HG03469 (cell line): Measurements from ENCODE around the gene COL6A2.
"Not testable (repeated sequence)": the region's sequence is repeated elsewhere in the genome, so short reads cannot be mapped to it uniquely, and the experiment has no call there.

Source experiments
- ATAC-seq: cut with Tn5 transposase; IDR thresholded peaks from one replicate; pipeline ENCODE4 v1.9.1; 2021; ENCODE audit warnings: mild to moderate bottlenecking, moderate library complexity, moderate number of reproducible peaks; ENCODE audit not compliant: unreplicated experiment

The COL6A2 gene

GRCh38 chr21:46060596-46061061 lies 37.3 kb upstream of the COL6A2 start:
- ATAC-seq, result no peak

DNA sequence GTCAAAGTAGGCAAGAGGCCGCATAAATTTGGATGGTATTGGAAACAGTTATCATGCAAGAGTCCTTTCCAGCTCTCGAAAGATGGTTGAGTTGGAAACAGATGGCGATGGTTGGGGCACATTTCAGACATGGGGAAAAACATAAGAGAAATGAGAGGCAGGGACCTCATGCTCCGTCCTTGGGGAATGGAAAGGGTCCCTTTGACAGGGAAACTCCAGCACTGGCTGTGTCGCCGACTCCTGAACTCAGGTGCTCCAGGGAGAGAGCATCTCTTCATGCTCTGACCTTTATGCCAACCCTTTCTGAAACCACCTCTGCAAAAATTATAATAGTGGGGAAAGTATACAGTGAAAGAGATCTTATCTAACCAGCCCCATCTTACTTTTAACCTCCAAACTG lies 36.8 kb upstream of the COL6A2 start:
- no peak for ATAC-seq

- ATAC-seq, result no peak
Measured at GRCh38 chr21:46061518-46061917, 36.4 kb upstream of the COL6A2 start.

DNA sequence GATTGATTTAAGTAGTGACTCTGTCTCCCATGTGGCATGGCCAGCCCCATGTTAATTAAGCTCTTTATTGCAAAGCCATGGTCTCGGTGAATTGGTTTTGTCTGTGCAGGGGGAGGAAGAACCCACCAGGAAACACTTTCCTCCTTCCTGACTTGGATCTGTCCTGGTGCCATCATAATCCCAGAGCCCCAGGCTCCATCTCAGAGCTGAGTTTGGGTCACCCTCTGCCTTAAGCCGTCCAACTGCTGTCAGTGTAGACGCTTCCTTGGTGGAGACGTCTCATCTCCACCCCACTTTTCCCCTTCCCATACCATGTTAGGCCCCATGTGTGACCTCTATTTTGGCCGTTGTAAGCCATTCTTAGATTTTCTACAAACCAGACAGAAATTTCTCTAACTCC lies 36.0 kb upstream of the COL6A2 start:
- no peak for ATAC-seq

DNA sequence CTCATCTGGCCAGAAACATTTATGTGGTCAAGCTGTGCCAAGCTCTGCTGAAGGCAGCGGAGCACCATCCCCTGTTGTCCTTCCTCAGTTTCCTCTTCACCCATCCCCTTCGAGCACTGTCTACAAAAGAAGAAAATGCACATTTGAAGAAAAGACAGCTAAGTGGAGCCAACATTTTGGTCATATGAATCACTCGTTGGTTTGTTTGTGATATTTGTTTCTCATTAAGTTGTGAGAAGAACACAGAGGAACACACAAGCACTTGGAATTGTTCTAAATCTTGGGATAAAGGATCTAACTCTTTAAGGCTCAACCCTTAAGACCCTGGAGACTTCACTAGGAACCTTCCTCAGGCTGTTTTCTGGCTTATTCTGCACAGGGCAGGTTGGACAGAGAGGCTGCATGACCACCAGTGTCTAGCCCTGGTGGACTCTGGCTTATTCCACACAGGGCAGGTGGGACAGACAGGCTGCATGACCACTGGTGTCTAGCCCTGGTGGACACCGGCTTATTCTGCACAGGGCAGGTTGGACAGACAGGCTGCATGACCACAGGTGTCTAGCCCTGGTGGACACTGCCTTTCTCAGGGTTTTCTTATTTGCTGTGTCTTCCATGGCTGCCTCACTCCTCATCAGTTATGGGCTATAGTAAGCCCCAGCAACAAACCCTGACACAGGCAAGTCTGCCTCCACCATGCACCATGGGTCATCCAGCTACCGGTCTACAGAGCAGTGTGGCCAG lies 35.3 kb upstream of the COL6A2 start:
- no peak for ATAC-seq

DNA sequence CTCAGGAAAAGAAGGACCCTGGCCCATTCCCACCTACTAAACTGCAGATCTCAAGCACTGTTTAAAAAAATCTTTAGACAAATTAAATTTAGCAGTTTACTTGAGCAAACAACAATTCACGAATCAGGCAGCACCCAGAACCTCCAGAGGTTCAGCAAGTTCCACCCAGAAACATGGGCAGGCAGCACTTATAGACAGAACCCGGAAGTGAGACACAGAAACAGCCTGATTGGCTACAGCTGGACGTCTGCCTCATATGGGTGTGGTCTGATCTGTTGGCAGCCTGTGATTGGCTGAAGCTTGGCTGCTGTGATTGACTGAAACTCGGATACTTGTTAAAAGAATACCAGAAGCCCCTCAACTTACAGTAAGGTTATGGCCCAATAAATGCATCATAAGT lies 34.7 kb upstream of the COL6A2 start:
- no peak for ATAC-seq

DNA sequence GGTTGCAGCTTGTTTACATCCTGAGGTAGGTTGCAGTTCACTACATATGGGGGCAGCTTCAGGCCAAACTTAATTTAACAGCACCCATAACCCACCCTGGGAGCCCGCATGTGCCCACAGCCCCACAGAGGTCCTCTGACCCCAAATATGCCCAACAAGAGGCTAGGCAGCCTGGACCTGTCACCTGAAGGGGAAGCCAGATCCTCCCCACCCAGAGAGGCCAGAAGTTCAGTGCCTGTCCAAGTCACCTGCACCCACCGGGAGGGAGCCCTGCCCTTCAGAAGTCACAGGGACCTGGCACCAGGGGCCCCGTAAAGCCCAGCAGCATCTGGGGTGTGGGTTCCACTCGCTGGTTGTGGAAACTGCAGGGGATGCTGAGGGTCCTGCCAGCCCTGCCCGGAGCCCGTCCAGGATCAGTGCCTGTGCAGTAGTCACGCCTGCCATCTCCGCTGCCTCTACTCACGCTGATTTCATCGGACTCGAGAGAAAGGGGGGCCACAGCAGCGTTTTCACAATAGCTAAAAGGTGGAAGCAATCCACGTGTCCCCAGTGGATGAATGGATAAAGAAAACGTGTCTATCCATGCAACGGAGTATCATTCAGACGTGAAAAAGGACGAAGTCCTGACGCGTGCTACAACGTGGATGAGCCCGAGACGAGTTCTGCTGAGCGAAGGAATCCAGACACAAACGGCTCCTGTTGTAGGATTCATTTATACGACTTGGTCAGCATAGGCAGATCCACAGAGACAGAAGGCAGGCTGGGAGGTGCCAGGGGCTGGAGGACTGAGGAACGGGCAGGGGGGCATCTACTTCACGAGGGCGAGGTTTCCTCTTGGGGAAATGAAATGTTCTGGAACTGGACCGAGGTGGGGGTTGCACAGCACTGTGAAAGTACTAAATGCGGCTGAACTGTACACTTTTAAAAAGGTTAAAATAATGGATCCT lies 33.9 kb upstream of the COL6A2 start:
- ATAC-seq, result no peak

DNA sequence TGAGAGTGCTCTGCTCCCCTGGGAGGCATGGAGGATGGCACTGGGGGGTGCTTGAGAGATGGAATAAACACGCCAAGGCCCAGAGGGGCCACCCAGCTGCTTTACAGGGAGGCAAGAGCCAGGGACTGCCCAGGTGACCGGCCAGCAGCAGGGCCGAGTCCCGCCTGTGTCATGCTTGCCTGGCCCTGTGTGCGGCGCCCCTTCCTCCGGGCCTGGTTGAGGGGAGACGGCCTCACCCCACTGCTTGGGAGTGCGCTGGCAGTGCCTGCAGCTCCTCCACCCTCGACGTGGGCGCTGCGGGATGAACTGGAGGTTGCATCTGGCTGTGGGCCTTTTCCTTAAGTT lies 33.1 kb upstream of the COL6A2 start:
- ATAC-seq, result no peak

- ATAC-seq, result no peak
Measured at GRCh38 chr21:46065215-46065913, 32.5 kb upstream of the COL6A2 start.

DNA sequence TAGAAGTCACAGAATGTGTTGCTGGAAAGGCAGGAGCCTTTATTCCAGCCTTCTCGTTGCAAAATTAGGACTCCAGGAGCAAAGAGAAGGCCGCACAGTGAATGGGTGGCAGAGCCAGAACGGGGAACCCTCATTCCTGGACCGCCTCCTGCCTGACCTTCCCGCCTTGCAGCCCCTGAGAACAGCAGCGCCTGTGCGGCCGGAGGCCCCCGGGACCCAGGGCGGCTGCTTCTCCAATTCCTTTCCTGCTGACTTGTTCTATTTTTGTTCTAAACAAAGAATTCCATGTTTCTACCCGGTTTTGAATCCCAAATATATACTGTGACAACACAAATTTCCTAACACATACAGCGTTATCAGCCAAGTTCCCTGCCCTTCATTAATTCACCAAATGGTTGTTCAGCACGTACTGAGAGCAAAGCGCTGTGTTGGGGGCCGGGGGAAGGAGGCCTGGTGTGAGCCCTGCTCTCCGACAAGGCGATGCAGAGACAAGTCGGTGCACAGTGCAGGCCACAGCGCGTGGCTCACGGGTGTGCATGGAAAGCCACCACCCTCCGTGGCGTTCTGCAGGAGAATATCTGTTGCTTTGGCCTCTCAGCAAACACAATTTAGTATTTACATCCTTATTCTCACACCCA lies 31.9 kb upstream of the COL6A2 start:
- no peak for ATAC-seq

- ATAC-seq, result no peak
Measured at GRCh38 chr21:46066591-46067331, 31.2 kb upstream of the COL6A2 start.

GRCh38 chr21:46067505-46068201 lies 30.3 kb upstream of the COL6A2 start:
- no peak for ATAC-seq

DNA sequence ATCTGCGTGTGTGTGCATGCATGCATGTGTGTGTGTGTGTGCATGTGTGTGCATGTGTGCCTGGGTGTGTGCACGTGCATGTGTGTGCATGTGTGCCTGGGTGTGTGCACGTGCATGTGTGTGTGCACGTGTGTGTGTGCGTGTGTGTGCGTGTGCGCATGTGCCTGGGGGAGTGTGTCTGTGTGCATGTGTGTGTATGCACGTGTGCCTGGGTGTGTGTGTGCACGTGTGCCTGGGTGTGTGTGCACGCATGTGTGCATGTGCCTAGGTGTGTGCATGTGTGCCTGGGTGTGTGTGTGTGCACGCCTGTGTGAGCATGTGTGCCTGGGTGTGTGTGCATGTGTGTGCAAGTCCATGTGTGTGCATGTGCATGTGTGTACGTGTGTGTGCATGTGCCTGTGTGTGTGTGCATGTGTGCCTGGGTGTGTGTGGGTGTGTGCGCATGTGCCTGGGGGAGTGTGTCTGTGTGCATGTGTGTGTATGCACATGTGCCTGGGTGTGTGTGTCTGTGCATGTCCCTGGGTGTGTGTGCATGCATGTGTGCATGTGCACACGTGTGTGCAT lies 29.3 kb upstream of the COL6A2 start:
- no peak for ATAC-seq

DNA sequence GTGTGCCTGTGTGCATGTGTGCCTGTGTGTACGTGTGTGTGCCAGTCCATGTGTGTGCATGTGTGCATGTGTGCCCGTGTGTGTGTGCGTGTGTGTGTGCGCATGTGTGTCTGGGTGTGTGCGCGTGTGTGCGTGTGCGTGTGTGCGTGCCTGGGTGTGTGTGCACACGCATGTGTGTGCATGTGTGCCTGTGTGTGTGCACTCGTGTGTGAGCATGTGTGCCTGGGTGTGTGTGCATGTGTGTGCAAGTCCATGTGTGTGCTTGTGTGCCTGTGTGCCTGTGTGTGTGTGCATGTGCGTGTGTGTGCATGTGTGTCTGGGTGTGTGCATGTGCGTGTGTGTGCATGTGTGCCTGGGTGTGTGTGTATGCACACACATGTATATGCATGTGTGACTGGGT lies 28.7 kb upstream of the COL6A2 start:
- ATAC-seq, result no peak

- no peak for ATAC-seq
Measured at GRCh38 chr21:46069719-46070279, 28.1 kb upstream of the COL6A2 start.

DNA sequence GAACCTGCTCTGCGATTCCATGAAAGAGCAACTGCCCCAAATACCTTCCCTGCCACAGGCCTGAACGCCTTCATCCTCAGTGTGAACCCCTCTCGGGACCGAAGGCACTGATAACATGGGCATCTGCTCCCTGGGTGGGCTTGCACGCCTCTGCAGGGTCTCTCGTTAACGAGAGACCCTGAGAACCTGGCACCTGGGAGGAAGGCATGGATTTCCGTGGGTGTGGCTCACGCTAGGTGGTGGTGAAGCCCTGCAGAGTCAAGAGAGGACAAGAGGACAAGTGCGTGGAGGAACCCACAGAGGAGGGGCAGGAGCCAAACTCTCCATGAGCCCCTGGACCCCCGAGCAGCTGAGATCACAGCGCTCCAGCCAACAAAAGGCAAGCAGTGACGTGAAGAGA lies 26.8 kb upstream of the COL6A2 start:
- ATAC-seq, result no peak

GRCh38 chr21:46076724-46077123 lies 21.2 kb upstream of the COL6A2 start:
- not testable (repeated sequence) for ATAC-seq

DNA sequence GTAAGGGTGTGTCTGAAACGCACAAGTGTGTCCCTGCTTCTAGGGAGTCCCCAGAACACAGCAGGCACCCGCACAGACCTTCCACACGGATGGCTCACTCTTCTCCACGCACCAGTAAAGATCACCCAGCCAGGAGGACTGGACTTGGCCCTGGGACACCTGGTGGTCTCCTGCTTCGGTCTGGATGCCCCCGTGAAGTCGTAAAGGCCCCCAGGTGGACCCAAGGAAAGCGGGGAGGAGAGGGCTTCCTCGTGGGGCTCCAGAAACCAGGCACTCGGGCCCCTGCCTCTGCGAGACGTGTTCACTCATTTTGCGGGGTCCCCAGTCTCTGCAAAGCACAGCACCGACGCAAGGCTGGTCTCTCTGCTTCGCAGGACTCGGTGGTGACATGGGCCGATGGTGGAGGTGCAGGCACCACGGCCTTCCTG lies 20.2 kb upstream of the COL6A2 start:
- no peak for ATAC-seq
